Activated CD4-positive, alpha-beta T cell treated with anti-CD3 and anti-CD28 coated beads for 36 hours (primary cell): ENCODE data around the gene PRKG1. TPM values are rescaled to one million over a fixed set of nuclear protein-coding genes. Genes with fewer than 3 reads are reported as not detected.
A peak's percentile ranks its signal among the peaks of the same experiment; 100 is the strongest.

ENCODE experiments used
- ATAC-seq: fragments of 200-7000 bp; cut with Tn5 transposase; one replicate; pipeline ENCODE4 v1.10.0; 2021; ENCODE audit warnings: mild to moderate bottlenecking, moderate library complexity
- CTCF ChIA-PET: fragments of 350-600 bp; sonication (Branson Sonifier 250); formaldehyde crosslinking; loops from one replicate; lab custom pipeline; 2021; ENCODE audit warnings: antibody characterized with exemption; lab: Charles Lee
- POLR2A ChIA-PET: fragments of 350-600 bp; sonication (Branson Sonifier 250); formaldehyde crosslinking; loops from one replicate; lab custom pipeline; 2021; ENCODE audit warnings: antibody characterized with exemption, inconsistent platforms; lab: Charles Lee
- DNase-seq: peaks from one replicate; pipeline ENCODE4 v3.0.0-alpha.2; 2020
- H3K27ac Mint-ChIP-seq: one replicate; pipeline ENCODE4 v1.8.0; 2021; ENCODE audit warnings: mixed read lengths
- H3K27me3 Mint-ChIP-seq: one replicate; pipeline ENCODE4 v1.8.0; 2021; ENCODE audit warnings: mixed read lengths
- H3K36me3 Mint-ChIP-seq: one replicate; pipeline ENCODE4 v1.8.0; 2021; ENCODE audit warnings: low read depth, mixed read lengths
- H3K4me1 Mint-ChIP-seq: one replicate; pipeline ENCODE4 v1.8.0; 2021; ENCODE audit warnings: mixed read lengths
- H3K4me3 Mint-ChIP-seq: one replicate; pipeline ENCODE4 v1.8.0; 2021; ENCODE audit warnings: mild to moderate bottlenecking, moderate library complexity, mixed read lengths
- H3K9me3 Mint-ChIP-seq: one replicate; pipeline ENCODE4 v1.8.0; 2021; ENCODE audit warnings: low read depth, mixed read lengths
- intact Hi-C, 2 experiments: fragments of 100-400 bp; cut with DNase I in 1 of 2; cut with micrococcal nuclease in 1 of 2; formaldehyde crosslinking; loops; one replicate each; pipeline versions ENCODE4 v1.14.2 to v1.15.1; 2022 to 2024; cut with DNase I, micrococcal nuclease
- total RNA-seq, 2 experiments: library from RNA; stranded (reverse); gene quantifications; one replicate each; pipeline ENCODE4 v1.2.3, GENCODE V29; 2021

Gene PRKG1
- not detected for total RNA-seq

DNA sequence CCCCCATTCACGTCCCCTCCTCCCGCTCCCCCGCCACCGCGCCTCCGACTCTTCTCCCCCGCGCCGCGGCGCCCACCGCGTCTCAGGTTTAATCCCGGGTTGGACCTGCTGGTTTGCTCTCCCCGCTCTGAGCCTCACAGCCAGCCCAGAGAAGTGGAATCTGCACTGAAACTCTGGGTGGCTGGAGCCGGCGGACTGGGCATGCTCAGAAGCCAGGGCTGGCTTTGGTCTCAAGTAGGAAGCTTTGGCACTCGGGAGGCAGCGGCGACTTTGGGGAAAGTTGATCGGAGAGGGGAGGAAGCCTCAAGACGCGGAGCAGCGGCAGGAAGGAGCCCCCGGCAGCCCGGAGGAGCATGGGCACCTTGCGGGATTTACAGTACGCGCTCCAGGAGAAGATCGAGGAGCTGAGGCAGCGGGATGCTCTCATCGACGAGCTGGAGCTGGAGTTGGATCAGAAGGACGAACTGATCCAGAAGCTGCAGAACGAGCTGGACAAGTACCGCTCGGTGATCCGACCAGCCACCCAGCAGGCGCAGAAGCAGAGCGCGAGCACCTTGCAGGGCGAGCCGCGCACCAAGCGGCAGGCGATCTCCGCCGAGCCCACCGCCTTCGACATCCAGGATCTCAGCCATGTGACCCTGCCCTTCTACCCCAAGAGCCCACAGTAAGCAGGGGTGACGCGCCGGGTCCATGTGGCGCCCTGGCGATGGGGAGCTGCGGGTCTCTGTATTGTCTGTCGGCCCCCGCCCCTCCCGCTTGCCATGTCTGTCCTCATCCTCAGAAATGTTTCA, at the start of gene PRKG1:
Gene PRKG1 (plus strand): TSS at position 250 of the 791 bp plus-strand sequence.
- peak within 1 kb of the TSS; percentile 62 for H3K4me3 Mint-ChIP-seq
- ChIA-PET CTCF (interaction anchor here (0.5 kb wide), 1 partner anchor 1570 kb away, joined by 4 read pairs; no protein-coding TSS in a partner anchor), POLR2A (no interaction called here)
- no peaks in the 10 kb centered on the region for H3K36me3 Mint-ChIP-seq
- H3K4me1 Mint-ChIP-seq: peaks cover 8% of the 10 kb centered on the region
- H3K27ac Mint-ChIP-seq: peak within 1 kb of the TSS; percentile 55
- H3K27me3 Mint-ChIP-seq: peaks cover 39% of the 10 kb centered on the region
- DNase-seq (peak; percentile 26), ATAC-seq (peak; percentile 19)
- intact Hi-C loops: no loop called here
- H3K9me3 Mint-ChIP-seq: no peaks in the 10 kb centered on the region

DNA sequence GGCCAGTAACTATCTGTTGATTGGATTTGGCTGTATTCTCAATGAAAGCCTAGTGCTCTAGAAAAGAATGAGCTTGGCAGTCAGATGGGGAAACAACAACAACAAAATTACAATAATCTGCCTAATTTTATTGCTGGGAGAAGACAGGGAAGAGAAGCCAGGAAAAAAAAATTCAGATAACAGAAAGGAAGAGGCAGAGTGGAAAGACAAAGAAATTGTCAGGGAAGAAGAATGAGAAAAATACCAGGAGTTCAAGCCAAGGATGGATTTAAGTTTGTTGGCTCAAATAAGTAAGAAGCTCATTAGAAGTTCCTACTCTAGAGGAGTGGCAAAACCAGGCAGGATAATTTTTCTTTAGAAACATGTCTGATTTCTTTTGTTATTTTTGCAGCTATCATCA, 45.9 kb upstream of the PRKG1 start:
- CTCF ChIA-PET: interaction anchor here (0.6 kb wide), 1 partner anchor 56 kb away, joined by 3 read pairs; no protein-coding TSS in a partner anchor

DNA sequence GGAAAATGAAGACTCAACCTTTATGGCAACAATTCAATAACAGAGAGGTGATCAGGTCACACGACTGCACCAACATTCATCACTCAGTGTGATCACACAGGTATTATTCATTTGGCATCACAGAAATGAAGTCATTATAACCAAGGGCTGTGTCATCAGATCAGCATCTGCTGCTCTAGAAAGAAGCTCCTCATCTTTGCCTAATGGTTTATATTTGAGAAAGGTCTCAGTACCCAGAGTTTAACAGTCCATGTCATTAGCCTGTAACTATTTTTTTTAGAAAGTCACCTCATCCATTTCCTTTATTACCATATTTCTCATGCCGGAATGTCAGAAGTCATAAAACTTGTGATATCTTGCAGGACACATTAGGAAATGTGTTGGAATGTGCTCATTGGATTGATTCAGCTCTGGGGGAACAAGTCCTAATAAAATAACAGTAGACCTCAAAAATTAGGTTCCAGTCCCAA, 45.1 kb upstream of the PRKG1 start:
- ATAC-seq (no peak), DNase-seq (no peak)
- Mint-ChIP-seq H3K27ac (no peak overlapping the region), H3K4me1 (no peaks in the 10 kb centered on the region), H3K4me3 (no peak overlapping the region), H3K36me3 (no peaks in the 10 kb centered on the region), H3K9me3 (no peaks in the 10 kb centered on the region), H3K27me3 (peaks cover 14% of the 10 kb centered on the region)
- CTCF ChIA-PET: interaction anchor here (0.6 kb wide), 1 partner anchor 55 kb away, joined by 3 read pairs; no protein-coding TSS in a partner anchor
- POLR2A ChIA-PET: no interaction called here
- intact Hi-C loops: no loop called here

More for the DNA sequence above, 45.9 kb upstream of the PRKG1 start:
- Mint-ChIP-seq H3K4me3 (no peak overlapping the region), H3K36me3 (no peaks in the 10 kb centered on the region), H3K27me3 (peaks cover 14% of the 10 kb centered on the region), H3K27ac (no peak overlapping the region), H3K9me3 (no peaks in the 10 kb centered on the region), H3K4me1 (no peaks in the 10 kb centered on the region)
- POLR2A ChIA-PET: no interaction called here
- DNase-seq (no peak), ATAC-seq (no peak)
- intact Hi-C loops: no loop called here

DNA sequence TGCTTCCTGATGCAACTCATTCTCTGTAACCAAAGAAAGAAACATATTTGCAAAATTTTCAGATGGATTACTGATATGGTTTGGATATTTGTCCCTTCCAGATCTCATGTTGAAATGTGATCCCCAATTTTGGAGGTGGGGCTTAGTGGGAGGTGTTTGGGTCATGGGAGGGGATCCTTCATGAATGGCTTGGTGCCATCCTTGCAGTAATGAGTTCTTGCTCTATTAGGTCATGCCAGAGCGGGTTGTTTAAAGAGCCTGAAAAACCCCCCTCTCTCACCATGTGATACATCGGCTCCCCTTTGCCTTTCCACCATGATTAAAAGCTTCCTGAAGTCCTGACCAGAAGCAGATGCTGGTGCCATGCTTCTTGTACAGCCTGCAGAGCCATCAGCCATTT, 43.8 kb upstream of the PRKG1 start:
- ChIA-PET CTCF (no interaction called here), POLR2A (no interaction called here)
- intact Hi-C loops: no loop called here
- no peak overlapping the region for H3K27ac Mint-ChIP-seq
- H3K4me3 Mint-ChIP-seq: no peak overlapping the region
- no peaks in the 10 kb centered on the region for H3K4me1 Mint-ChIP-seq
- ATAC-seq: no peak
- H3K27me3 Mint-ChIP-seq: peaks cover 17% of the 10 kb centered on the region
- H3K36me3 Mint-ChIP-seq: no peaks in the 10 kb centered on the region
- DNase-seq: no peak
- no peaks in the 10 kb centered on the region for H3K9me3 Mint-ChIP-seq

DNA sequence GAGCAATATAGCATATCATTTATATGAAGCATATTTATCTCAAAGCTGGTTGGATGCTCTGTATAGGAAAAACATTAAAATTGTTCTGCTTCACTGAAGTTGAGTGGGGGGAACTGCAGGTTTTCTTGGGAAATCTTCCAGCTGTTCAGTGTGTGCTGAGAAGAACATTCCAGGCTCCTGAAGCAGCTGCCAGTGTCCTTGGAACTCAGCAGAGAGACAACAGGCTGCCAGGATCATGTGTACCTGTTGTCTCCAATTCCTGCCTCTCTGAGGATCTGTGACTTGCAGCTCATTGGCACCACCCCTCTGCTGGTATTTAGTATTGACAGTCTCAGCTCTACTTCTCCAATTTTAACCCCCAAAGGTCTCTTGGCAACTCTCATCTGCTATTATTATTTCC, 42.3 kb upstream of the PRKG1 start:
- POLR2A ChIA-PET: no interaction called here
- intact Hi-C loops: no loop called here
- DNase-seq: no peak
- Mint-ChIP-seq H3K27ac (no peak overlapping the region), H3K4me3 (no peak overlapping the region), H3K36me3 (no peaks in the 10 kb centered on the region), H3K27me3 (peaks cover 14% of the 10 kb centered on the region), H3K4me1 (no peaks in the 10 kb centered on the region), H3K9me3 (no peaks in the 10 kb centered on the region)
- no peak for ATAC-seq
- CTCF ChIA-PET: no interaction called here

DNA sequence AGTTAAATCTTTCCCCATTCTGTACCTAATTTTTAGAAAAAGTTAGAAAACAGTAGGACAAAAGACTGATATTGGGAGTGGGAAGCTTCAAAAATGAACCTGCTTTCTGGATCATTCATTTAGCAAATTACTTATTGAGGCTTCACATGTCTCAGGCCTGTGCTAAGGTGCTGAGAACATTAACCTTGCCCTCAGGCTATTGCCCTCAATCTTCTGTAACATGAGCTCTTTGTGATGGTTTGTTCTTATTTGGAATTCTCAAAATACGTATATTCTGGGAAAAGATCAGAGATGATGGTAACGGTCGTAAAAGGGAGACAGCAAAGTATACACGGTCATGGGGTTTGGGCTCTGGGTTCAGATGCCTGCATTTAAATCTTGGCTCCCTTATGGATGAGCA, 39.5 kb upstream of the PRKG1 start:
- no peak for ATAC-seq
- DNase-seq: no peak
- Mint-ChIP-seq H3K27ac (no peak overlapping the region), H3K27me3 (peaks cover 12% of the 10 kb centered on the region), H3K9me3 (no peaks in the 10 kb centered on the region), H3K4me1 (no peaks in the 10 kb centered on the region), H3K4me3 (no peak overlapping the region), H3K36me3 (no peaks in the 10 kb centered on the region)
- CTCF ChIA-PET: no interaction called here
- intact Hi-C loops: no loop called here
- POLR2A ChIA-PET: no interaction called here

DNA sequence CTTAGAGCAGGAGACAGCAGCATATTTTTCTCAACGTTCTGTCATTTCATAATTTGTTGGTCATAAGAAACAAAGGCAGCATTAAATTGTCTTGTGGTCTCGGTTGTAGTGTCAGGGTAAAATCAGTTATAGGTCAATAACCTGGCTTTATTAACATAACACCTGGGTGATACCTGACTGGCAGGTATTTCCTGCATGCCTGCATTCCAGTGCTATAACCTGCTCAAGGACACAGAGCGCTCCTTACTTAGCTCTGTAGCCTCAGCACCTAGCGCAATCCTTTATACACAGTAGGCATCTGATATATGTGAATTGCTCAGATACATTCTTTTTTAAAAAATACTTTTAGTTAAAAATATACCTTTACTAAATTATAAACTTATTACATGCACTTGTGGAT, 38.9 kb upstream of the PRKG1 start:
- ATAC-seq (no peak), DNase-seq (no peak)
- Mint-ChIP-seq H3K36me3 (no peaks in the 10 kb centered on the region), H3K4me3 (no peak overlapping the region), H3K27me3 (peaks cover 12% of the 10 kb centered on the region), H3K9me3 (no peaks in the 10 kb centered on the region), H3K4me1 (no peaks in the 10 kb centered on the region), H3K27ac (no peak overlapping the region)
- POLR2A ChIA-PET: no interaction called here
- intact Hi-C loops: no loop called here
- CTCF ChIA-PET: no interaction called here

DNA sequence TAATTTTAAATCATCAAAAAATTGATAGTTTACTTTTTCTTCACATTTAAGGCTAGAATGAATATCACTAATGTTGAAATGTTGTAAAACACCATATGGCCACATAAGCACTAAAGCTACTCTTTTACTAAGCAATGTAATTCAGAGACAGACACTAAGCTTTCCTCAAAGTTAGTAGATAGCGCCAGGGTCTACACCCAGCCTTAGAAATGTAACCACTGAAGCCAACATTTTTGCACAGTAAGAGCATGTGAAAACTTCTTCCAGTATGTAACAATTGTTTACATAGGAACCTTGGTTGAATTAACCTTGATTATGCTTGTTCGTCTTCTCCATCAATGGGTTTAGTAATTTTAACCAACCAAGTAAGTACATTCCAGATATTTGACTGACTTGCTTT, 28.4 kb upstream of the PRKG1 start:
- intact Hi-C loops: no loop called here

DNA sequence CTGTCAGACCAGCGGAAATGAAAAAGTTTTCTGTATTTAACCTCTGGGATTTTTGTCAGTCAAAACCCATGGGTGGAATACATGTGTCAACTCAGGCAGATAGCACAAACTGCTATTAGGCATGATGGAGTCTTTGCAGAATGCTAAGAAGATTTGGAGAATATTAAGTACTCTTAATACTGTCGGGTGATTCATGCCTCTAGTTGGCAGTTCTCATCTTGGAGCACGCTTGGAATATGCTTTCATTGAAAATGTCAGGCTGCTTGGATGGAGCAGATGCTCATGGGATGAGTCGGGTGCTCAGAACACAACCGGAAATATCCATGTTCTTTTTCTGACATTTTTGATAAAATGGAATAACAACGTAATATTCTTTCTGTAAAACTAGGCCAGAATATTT, 27.6 kb upstream of the PRKG1 start:
- Mint-ChIP-seq H3K4me1 (no peaks in the 10 kb centered on the region), H3K27ac (no peak overlapping the region), H3K4me3 (no peak overlapping the region), H3K9me3 (no peaks in the 10 kb centered on the region), H3K27me3 (no peaks in the 10 kb centered on the region), H3K36me3 (no peaks in the 10 kb centered on the region)
- intact Hi-C loops: no loop called here
- POLR2A ChIA-PET: no interaction called here
- DNase-seq (no peak), ATAC-seq (no peak)
- CTCF ChIA-PET: interaction anchor here (0.7 kb wide), 1 partner anchor 888 kb away, joined by 4 read pairs; no protein-coding TSS in a partner anchor

More for the DNA sequence above, 28.4 kb upstream of the PRKG1 start:
- no peak for ATAC-seq
- no peaks in the 10 kb centered on the region for H3K36me3 Mint-ChIP-seq
- POLR2A ChIA-PET: no interaction called here
- H3K27ac Mint-ChIP-seq: no peak overlapping the region
- H3K4me1 Mint-ChIP-seq: no peaks in the 10 kb centered on the region
- H3K9me3 Mint-ChIP-seq: no peaks in the 10 kb centered on the region
- H3K27me3 Mint-ChIP-seq: no peaks in the 10 kb centered on the region
- H3K4me3 Mint-ChIP-seq: no peak overlapping the region
- DNase-seq: no peak
- CTCF ChIA-PET: no interaction called here

DNA sequence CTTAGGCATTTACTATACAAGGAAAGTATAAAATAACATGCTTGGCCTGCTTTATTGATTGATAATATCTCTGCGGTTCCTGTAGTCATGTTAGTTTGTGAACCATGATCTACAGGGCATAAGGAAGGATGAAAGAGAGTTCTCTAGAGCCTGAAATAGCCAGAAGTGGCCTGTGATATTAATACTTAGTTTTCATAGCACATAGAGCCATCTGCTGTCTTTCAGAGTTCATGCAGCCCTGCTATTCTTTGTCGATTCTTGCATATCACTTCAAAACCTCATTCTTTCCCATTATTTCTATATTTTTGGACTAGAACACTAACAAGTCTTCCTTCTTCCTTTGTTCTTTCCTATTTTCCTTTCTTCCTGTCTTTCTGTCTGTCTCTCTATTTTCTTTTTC, 26.4 kb upstream of the PRKG1 start:
- ChIA-PET POLR2A (no interaction called here), CTCF (no interaction called here)
- ATAC-seq: no peak
- intact Hi-C loops: no loop called here
- H3K27me3 Mint-ChIP-seq: peaks cover 2% of the 10 kb centered on the region
- H3K9me3 Mint-ChIP-seq: no peaks in the 10 kb centered on the region
- no peak for DNase-seq
- H3K4me3 Mint-ChIP-seq: no peak overlapping the region
- no peaks in the 10 kb centered on the region for H3K36me3 Mint-ChIP-seq
- no peak overlapping the region for H3K27ac Mint-ChIP-seq
- no peaks in the 10 kb centered on the region for H3K4me1 Mint-ChIP-seq

DNA sequence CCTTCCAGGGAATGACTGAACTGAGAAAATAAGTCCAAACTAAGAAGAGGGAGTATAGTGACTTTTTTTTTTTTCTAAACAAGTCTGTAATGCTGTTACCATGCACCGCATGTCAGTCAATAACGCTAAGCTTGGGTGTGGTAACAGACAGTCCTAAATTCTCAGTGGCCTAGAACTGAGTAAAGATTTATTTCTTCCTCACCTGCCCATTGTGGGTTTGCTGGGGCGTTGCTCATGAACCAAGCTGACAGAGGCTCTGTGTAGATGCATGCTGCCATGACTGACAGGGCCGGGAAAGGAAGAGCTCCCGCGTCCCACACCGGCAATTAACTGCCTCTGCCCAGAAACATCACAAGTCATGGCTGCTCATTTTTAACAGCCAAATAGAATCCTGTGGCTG, 25.5 kb upstream of the PRKG1 start:
- CTCF ChIA-PET: no interaction called here
- no peaks in the 10 kb centered on the region for H3K9me3 Mint-ChIP-seq
- no peaks in the 10 kb centered on the region for H3K4me1 Mint-ChIP-seq
- H3K27ac Mint-ChIP-seq: no peak overlapping the region
- ATAC-seq (no peak), DNase-seq (no peak)
- intact Hi-C loops: no loop called here
- POLR2A ChIA-PET: no interaction called here
- no peak overlapping the region for H3K4me3 Mint-ChIP-seq
- peaks cover 2% of the 10 kb centered on the region for H3K27me3 Mint-ChIP-seq
- H3K36me3 Mint-ChIP-seq: no peaks in the 10 kb centered on the region

DNA sequence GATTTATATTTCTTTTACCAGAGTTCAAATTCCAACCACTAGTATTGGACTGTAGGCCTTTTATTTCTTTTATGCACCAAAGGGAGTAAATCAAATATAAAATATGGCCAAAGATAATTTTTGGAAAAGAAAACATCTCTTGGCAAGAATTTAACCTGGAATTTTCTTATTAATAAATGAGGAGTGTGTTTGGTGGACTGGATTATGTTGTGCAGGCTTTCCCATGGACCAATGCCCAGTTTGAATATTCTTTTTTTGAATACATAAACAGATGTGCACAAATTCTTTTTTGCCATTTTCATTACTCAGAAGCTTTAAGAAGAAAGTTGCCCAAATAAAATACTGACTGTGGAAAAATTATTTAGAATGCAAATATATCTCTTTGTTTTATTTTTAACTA, 22.1 kb upstream of the PRKG1 start:
- ChIA-PET CTCF (no interaction called here), POLR2A (no interaction called here)
- Mint-ChIP-seq H3K4me1 (no peaks in the 10 kb centered on the region), H3K4me3 (no peak overlapping the region), H3K27ac (no peak overlapping the region), H3K27me3 (peaks cover 4% of the 10 kb centered on the region), H3K36me3 (no peaks in the 10 kb centered on the region), H3K9me3 (peaks cover 2% of the 10 kb centered on the region)
- intact Hi-C loops: no loop called here
- no peak for DNase-seq
- no peak for ATAC-seq
